ENCODE data around the gene RFTN1. TPM values are rescaled to one million over a fixed set of nuclear protein-coding genes. Genes with fewer than 3 reads are reported as not detected.

Gene RFTN1
- total and polyA plus RNA-seq, 2 experiments from 2014 or later = 3.3 to 7.2 TPM

DNA sequence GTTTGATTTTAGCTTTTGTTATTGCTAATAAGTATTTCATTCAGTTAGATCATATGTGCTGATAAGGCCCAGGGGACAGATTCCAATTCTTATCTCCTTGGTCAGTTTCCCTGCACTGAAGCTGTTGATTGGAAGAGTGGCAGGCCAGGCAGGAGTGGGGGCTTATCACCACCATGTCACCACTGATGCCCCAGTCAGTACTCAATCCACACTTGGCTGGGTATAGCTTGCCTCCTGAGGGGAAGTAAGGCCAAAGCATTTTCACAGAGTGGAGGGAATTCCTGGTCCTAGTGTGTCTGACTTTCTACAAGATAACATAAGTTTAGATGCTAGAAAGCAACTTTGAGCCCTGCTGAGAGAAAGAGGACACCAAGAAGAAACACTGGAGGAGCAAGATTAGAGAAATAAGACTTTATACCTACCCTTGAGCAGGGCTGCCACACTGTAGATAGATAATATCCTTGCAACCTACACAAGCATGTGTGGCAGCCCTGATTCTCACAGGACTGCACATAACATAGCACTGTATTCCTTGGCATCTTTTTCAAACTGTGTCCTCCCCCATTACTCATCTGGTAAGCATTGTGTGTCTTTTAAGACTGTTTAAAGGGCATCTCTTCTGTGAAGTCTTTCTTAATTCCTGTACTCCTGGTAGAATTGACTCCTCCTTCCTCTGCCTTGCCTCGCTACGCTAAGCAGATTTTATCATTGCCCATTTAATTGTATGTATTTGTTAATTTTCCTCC lies 224.2 kb downstream of the RFTN1 start:
- Histone ChIP-seq H3K27ac (ENCODE audit: low read depth) (no peak overlapping the region), H3F3A (replicated peaks; ENCODE audit: low read depth) (no peaks in the 10 kb centered on the region), H4K20me1 (replicated peaks; ENCODE audit: insufficient read depth) (no peaks in the 10 kb centered on the region), H3K9me2 (ENCODE audit: insufficient read depth) (no peaks in the 10 kb centered on the region), H3K79me2 (replicated peaks; ENCODE audit: insufficient read depth) (peaks cover 23% of the 10 kb centered on the region), H3K4me3 (no peak overlapping the region), H3K4me2 (no peak overlapping the region), H2AFZ (no peak overlapping the region), H3K27me3 (ENCODE audit: insufficient read depth) (no peaks in the 10 kb centered on the region), H3K36me3 (ENCODE audit: insufficient read depth) (0 out of 2 replicates have a peak, but pooled peaks cover 5% of the 10 kb centered on the region), H3K4me1 (ENCODE audit: insufficient read depth) (no peaks in the 10 kb centered on the region)
- peaks cover 37% of the 10 kb centered on the region for H3K36me3 Mint-ChIP-seq (ENCODE audit: low read depth)
- H3K27me3 Mint-ChIP-seq (ENCODE audit: insufficient read depth, low read depth, poor library complexity) = no peaks in the 10 kb centered on the region
- TF ChIP-seq CREB1 (CRISPR knock-in tag; IDR thresholded peaks at IDR 0.05; ENCODE audit: low read depth) = no peak
- no peak for TF ChIP-seq EZH2 (IDR thresholded peaks at IDR 0.05; ENCODE audit: low read depth, unreplicated experiment)
- no peak for TF ChIP-seq POLR2AphosphoS5 (IDR thresholded peaks at IDR 0.05; ENCODE audit: low read depth)
- TF ChIP-seq ZNF114 (CRISPR knock-in tag; IDR thresholded peaks at IDR 0.05) = no peak
- TF ChIP-seq, protein P1, sequence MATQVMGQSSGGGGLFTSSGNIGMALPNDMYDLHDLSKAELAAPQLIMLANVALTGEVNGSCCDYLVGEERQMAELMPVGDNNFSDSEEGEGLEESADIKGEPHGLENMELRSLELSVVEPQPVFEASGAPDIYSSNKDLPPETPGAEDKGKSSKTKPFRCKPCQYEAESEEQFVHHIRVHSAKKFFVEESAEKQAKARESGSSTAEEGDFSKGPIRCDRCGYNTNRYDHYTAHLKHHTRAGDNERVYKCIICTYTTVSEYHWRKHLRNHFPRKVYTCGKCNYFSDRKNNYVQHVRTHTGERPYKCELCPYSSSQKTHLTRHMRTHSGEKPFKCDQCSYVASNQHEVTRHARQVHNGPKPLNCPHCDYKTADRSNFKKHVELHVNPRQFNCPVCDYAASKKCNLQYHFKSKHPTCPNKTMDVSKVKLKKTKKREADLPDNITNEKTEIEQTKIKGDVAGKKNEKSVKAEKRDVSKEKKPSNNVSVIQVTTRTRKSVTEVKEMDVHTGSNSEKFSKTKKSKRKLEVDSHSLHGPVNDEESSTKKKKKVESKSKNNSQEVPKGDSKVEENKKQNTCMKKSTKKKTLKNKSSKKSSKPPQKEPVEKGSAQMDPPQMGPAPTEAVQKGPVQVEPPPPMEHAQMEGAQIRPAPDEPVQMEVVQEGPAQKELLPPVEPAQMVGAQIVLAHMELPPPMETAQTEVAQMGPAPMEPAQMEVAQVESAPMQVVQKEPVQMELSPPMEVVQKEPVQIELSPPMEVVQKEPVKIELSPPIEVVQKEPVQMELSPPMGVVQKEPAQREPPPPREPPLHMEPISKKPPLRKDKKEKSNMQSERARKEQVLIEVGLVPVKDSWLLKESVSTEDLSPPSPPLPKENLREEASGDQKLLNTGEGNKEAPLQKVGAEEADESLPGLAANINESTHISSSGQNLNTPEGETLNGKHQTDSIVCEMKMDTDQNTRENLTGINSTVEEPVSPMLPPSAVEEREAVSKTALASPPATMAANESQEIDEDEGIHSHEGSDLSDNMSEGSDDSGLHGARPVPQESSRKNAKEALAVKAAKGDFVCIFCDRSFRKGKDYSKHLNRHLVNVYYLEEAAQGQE (IDR thresholded peaks at IDR 0.05; ENCODE audit: unreplicated experiment) = no peak
- TF ChIP-seq, protein P2, sequence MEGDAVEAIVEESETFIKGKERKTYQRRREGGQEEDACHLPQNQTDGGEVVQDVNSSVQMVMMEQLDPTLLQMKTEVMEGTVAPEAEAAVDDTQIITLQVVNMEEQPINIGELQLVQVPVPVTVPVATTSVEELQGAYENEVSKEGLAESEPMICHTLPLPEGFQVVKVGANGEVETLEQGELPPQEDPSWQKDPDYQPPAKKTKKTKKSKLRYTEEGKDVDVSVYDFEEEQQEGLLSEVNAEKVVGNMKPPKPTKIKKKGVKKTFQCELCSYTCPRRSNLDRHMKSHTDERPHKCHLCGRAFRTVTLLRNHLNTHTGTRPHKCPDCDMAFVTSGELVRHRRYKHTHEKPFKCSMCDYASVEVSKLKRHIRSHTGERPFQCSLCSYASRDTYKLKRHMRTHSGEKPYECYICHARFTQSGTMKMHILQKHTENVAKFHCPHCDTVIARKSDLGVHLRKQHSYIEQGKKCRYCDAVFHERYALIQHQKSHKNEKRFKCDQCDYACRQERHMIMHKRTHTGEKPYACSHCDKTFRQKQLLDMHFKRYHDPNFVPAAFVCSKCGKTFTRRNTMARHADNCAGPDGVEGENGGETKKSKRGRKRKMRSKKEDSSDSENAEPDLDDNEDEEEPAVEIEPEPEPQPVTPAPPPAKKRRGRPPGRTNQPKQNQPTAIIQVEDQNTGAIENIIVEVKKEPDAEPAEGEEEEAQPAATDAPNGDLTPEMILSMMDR (conservative IDR thresholded peaks at IDR 0.05; ENCODE audit: low read depth in 2 of 2) = no peak
- no peak for TF ChIP-seq NANOG (IDR thresholded peaks at IDR 0.05; ENCODE audit: borderline replicate concordance)
- no peak for TF ChIP-seq ZNF331 (CRISPR knock-in tag; IDR thresholded peaks at IDR 0.05; ENCODE audit: low read depth)
- TF ChIP-seq JUNB (IDR thresholded peaks at IDR 0.05; ENCODE audit: unreplicated experiment) = no peak
- TF ChIP-seq, protein P3, sequence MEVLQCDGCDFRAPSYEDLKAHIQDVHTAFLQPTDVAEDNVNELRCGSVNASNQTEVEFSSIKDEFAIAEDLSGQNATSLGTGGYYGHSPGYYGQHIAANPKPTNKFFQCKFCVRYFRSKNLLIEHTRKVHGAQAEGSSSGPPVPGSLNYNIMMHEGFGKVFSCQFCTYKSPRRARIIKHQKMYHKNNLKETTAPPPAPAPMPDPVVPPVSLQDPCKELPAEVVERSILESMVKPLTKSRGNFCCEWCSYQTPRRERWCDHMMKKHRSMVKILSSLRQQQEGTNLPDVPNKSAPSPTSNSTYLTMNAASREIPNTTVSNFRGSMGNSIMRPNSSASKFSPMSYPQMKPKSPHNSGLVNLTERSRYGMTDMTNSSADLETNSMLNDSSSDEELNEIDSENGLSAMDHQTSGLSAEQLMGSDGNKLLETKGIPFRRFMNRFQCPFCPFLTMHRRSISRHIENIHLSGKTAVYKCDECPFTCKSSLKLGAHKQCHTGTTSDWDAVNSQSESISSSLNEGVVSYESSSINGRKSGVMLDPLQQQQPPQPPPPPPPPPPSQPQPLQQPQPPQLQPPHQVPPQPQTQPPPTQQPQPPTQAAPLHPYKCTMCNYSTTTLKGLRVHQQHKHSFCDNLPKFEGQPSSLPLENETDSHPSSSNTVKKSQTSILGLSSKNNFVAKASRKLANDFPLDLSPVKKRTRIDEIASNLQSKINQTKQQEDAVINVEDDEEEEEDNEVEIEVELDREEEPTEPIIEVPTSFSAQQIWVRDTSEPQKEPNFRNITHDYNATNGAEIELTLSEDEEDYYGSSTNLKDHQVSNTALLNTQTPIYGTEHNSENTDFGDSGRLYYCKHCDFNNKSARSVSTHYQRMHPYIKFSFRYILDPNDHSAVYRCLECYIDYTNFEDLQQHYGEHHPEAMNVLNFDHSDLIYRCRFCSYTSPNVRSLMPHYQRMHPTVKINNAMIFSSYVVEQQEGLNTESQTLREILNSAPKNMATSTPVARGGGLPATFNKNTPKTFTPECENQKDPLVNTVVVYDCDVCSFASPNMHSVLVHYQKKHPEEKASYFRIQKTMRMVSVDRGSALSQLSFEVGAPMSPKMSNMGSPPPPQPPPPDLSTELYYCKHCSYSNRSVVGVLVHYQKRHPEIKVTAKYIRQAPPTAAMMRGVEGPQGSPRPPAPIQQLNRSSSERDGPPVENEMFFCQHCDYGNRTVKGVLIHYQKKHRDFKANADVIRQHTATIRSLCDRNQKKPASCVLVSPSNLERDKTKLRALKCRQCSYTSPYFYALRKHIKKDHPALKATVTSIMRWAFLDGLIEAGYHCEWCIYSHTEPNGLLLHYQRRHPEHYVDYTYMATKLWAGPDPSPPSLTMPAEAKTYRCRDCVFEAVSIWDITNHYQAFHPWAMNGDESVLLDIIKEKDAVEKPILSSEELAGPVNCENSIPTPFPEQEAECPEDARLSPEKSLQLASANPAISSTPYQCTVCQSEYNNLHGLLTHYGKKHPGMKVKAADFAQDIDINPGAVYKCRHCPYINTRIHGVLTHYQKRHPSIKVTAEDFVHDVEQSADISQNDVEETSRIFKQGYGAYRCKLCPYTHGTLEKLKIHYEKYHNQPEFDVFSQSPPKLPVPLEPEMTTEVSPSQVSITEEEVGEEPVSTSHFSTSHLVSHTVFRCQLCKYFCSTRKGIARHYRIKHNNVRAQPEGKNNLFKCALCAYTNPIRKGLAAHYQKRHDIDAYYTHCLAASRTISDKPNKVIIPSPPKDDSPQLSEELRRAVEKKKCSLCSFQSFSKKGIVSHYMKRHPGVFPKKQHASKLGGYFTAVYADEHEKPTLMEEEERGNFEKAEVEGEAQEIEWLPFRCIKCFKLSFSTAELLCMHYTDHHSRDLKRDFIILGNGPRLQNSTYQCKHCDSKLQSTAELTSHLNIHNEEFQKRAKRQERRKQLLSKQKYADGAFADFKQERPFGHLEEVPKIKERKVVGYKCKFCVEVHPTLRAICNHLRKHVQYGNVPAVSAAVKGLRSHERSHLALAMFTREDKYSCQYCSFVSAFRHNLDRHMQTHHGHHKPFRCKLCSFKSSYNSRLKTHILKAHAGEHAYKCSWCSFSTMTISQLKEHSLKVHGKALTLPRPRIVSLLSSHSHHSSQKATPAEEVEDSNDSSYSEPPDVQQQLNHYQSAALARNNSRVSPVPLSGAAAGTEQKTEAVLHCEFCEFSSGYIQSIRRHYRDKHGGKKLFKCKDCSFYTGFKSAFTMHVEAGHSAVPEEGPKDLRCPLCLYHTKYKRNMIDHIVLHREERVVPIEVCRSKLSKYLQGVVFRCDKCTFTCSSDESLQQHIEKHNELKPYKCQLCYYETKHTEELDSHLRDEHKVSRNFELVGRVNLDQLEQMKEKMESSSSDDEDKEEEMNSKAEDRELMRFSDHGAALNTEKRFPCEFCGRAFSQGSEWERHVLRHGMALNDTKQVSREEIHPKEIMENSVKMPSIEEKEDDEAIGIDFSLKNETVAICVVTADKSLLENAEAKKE (CRISPR knock-in tag; IDR thresholded peaks at IDR 0.05) = no peak
- no peak for TF ChIP-seq STAT1 (IDR thresholded peaks at IDR 0.05; ENCODE audit: unreplicated experiment)
- TF ChIP-seq EZH2phosphoT487 (IDR thresholded peaks at IDR 0.05; ENCODE audit: unreplicated experiment) = no peak
- TF ChIP-seq, protein P4, sequence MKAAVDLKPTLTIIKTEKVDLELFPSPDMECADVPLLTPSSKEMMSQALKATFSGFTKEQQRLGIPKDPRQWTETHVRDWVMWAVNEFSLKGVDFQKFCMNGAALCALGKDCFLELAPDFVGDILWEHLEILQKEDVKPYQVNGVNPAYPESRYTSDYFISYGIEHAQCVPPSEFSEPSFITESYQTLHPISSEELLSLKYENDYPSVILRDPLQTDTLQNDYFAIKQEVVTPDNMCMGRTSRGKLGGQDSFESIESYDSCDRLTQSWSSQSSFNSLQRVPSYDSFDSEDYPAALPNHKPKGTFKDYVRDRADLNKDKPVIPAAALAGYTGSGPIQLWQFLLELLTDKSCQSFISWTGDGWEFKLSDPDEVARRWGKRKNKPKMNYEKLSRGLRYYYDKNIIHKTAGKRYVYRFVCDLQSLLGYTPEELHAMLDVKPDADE (IDR thresholded peaks at IDR 0.05) = no peak
- no peaks in the 10 kb centered on the region; the same call in 1 of the 3 replicates for H3K9me3 Mint-ChIP-seq
- H3K4me1 Mint-ChIP-seq = no peaks in the 10 kb centered on the region
- no peak overlapping the region for H3K4me3 Mint-ChIP-seq
- ATAC-seq (no peak), DNase-seq (ENCODE audit: low spot score) (no peak)
- H3K27ac Mint-ChIP-seq = peak overlapping the region; percentile 51; the same call in 1 of the 2 replicates

All from GM23338 (cell line).